GM23338 (cell line): ENCODE results near the gene NAALADL2. TPM values are rescaled to one million over a fixed set of nuclear protein-coding genes. Genes with fewer than 3 reads are reported as not detected.

Source experiments
- ATAC-seq: fragments of 200-7000 bp; cut with Tn5 transposase; 3 replicates; pipeline ENCODE4 v1.9.1; 2020
- DNase-seq: peaks from one replicate; pipeline ENCODE4 v3.0.0-alpha.2; 2015; ENCODE audit warnings: low spot score
- H2AFZ ChIP-seq: fragments of 200-600 bp; sonication (generic); 2 replicates; pipeline ENCODE4 v1.8.0; 2016; ENCODE audit warnings: antibody characterized with exemption, mild to moderate bottlenecking, moderate library complexity
- H3F3A ChIP-seq: fragments of 200-600 bp; sonication (generic); replicated peaks from 2 replicates; pipeline ENCODE4 v1.8.0; 2017; ENCODE audit warnings: antibody characterized with exemption, mixed run types, low read depth
- H3K27ac ChIP-seq: fragments of 200-600 bp; sonication (generic); 2 replicates; pipeline ENCODE4 v1.6.1; 2016; ENCODE audit warnings: low read depth
- H3K27me3 ChIP-seq: fragments of 200-600 bp; sonication (generic); 2 replicates; pipeline ENCODE4 v1.8.0; 2016; ENCODE audit warnings: mild to moderate bottlenecking, mixed run types, moderate library complexity; ENCODE audit not compliant: insufficient read depth
- H3K36me3 ChIP-seq: fragments of 200-600 bp; sonication (generic); 2 replicates; pipeline ENCODE4 v1.8.0; 2016; ENCODE audit warnings: mild to moderate bottlenecking; ENCODE audit not compliant: insufficient read depth
- H3K4me1 ChIP-seq: fragments of 200-600 bp; sonication (generic); 2 replicates; pipeline ENCODE4 v1.8.0; 2016; ENCODE audit warnings: mild to moderate bottlenecking, moderate library complexity; ENCODE audit not compliant: insufficient read depth
- H3K4me2 ChIP-seq: fragments of 200-600 bp; sonication (generic); 2 replicates; pipeline ENCODE4 v1.7.1; 2017; ENCODE audit warnings: mixed run types
- H3K4me3 ChIP-seq: fragments of 200-600 bp; sonication (generic); 2 replicates; pipeline ENCODE4 v1.6.1; 2016; ENCODE audit warnings: mixed run types
- H3K79me2 ChIP-seq: fragments of 200-600 bp; sonication (generic); replicated peaks from 2 replicates; pipeline ENCODE4 v1.8.0; 2017; ENCODE audit warnings: mild to moderate bottlenecking; ENCODE audit not compliant: insufficient read depth
- H3K9me2 ChIP-seq: fragments of 200-600 bp; sonication (generic); 2 replicates; pipeline ENCODE4 v1.8.0; 2017; ENCODE audit not compliant: insufficient read depth
- H4K20me1 ChIP-seq: fragments of 200-600 bp; sonication (generic); replicated peaks from 2 replicates; pipeline ENCODE4 v1.8.0; 2017; ENCODE audit warnings: mild to moderate bottlenecking; ENCODE audit not compliant: insufficient read depth
- H3K27ac Mint-ChIP-seq: 2 replicates; pipeline ENCODE4 v1.8.0; 2020; ENCODE audit warnings: inconsistent platforms, mild to moderate bottlenecking, moderate library complexity, mixed read lengths
- H3K27me3 Mint-ChIP-seq: 3 replicates; pipeline ENCODE4 v1.8.0; 2022; ENCODE audit warnings: low read depth, mild to moderate bottlenecking, moderate library complexity, mixed read lengths, inconsistent platforms; ENCODE audit not compliant: insufficient read depth, poor library complexity
- H3K36me3 Mint-ChIP-seq: 3 replicates; pipeline ENCODE4 v1.8.0; 2021; ENCODE audit warnings: low read depth, mild to moderate bottlenecking, inconsistent platforms, moderate library complexity, mixed read lengths
- H3K4me1 Mint-ChIP-seq: 3 replicates; pipeline ENCODE4 v1.8.0; 2020; ENCODE audit warnings: mild to moderate bottlenecking, inconsistent platforms, mixed read lengths
- H3K4me3 Mint-ChIP-seq: 3 replicates; pipeline ENCODE4 v1.8.0; 2021; ENCODE audit warnings: moderate library complexity, mild to moderate bottlenecking, inconsistent platforms, mixed read lengths
- H3K9me3 Mint-ChIP-seq: 3 replicates; pipeline ENCODE4 v1.8.0; 2020; ENCODE audit warnings: moderate library complexity, mild to moderate bottlenecking, inconsistent platforms, mixed read lengths
- CTCF ChIP-seq, 2 experiments: fragments of 200-600 bp in 1 of 2; sonication (generic) in 1 of 2; conservative IDR thresholded peaks; 2 replicates each; pipeline versions ENCODE4 v1.5.1 to v1.6.1; 2016 to 2017; ENCODE audit warnings: antibody characterized with exemption in 2 of 2, low read depth in 2 of 2, mild to moderate bottlenecking in 2 of 2, moderate library complexity in 1 of 2
- ETS1 ChIP-seq: IDR thresholded peaks from 2 replicates; pipeline ENCODE4 v1.6.1; 2016; ENCODE audit warnings: antibody characterized with exemption
- EZH2 ChIP-seq: fragments of 200-600 bp; sonication (generic); IDR thresholded peaks from one replicate; pipeline ENCODE4 v1.8.0; 2017; ENCODE audit warnings: antibody characterized with exemption, mild to moderate bottlenecking, low read depth; ENCODE audit not compliant: unreplicated experiment
- NANOG ChIP-seq: IDR thresholded peaks from 2 replicates; pipeline ENCODE4 v1.6.1; 2016; ENCODE audit warnings: antibody characterized with exemption, borderline replicate concordance
- REST ChIP-seq: IDR thresholded peaks from one replicate; pipeline ENCODE4 v1.6.1; 2018; ENCODE audit warnings: antibody characterized with exemption; ENCODE audit not compliant: unreplicated experiment
- ZNF331 ChIP-seq: fragments of 250-450 bp; sonication (Bioruptor Pico); IDR thresholded peaks from 2 replicates; pipeline ENCODE4 v1.5.0; 2020; ENCODE audit warnings: low read depth, mild to moderate bottlenecking, moderate library complexity
- ZNF462 ChIP-seq: fragments of 250-450 bp; sonication (Bioruptor Pico); IDR thresholded peaks from 2 replicates; pipeline ENCODE4 v1.5.0; 2020; ENCODE audit warnings: mild to moderate bottlenecking, moderate library complexity
- polyA plus RNA-seq: library from polyadenylated mRNA; unstranded; fragments of >200 nt; fragmentation: Nextera tagmentation; extraction: Ambion mirVana; gene quantifications from 2 replicates; pipeline ENCODE4 v1.2.1, GENCODE V29; 2016
- total RNA-seq: library from RNA; depleted of rRNA; stranded (reverse); fragments of >200 nt; shearing (Covaris generic); gene quantifications from 2 replicates; pipeline ENCODE4 v1.2.3, GENCODE V29; 2014

Gene NAALADL2
- total and polyA plus RNA-seq, 2 experiments from 2014 or later: 1.6 to 2.6 TPM

GRCh38 chr3:175679568-175679967, 820.4 kb downstream of the NAALADL2 start:
- no peak overlapping the region for H2AFZ ChIP-seq
- 0 out of 2 replicates have a peak, but pooled peaks cover 4% of the 10 kb centered on the region for H3K36me3 ChIP-seq
- H3K36me3 Mint-ChIP-seq: peaks cover 8% of the 10 kb centered on the region; the same call in 2 of the 3 replicates
- H3K4me1 ChIP-seq: no peaks in the 10 kb centered on the region
- no peaks in the 10 kb centered on the region for H3F3A ChIP-seq
- no peaks in the 10 kb centered on the region for H4K20me1 ChIP-seq
- TF ChIP-seq CTCF (conservative IDR thresholded peaks at IDR 0.05; ENCODE audit: low read depth in 2 of 2) (no peak), REST (no peak), ETS1 (no peak), EZH2 (no peak), NANOG (no peak), ZNF331 (CRISPR knock-in tag) (no peak)
- peaks cover 3% of the 10 kb centered on the region for H3K27me3 Mint-ChIP-seq
- ATAC-seq: no peak
- no peak overlapping the region for H3K4me3 Mint-ChIP-seq
- H3K27ac ChIP-seq: no peak overlapping the region
- DNase-seq: no peak
- H3K4me2 ChIP-seq: no peak overlapping the region
- H3K27ac Mint-ChIP-seq: no peak overlapping the region
- H3K79me2 ChIP-seq: no peaks in the 10 kb centered on the region
- H3K9me3 Mint-ChIP-seq: peaks cover 12% of the 10 kb centered on the region; the same call in 2 of the 3 replicates
- H3K27me3 ChIP-seq: no peaks in the 10 kb centered on the region
- no peaks in the 10 kb centered on the region for H3K9me2 ChIP-seq
- no peak overlapping the region for H3K4me3 ChIP-seq
- H3K4me1 Mint-ChIP-seq: no peaks in the 10 kb centered on the region

- Histone ChIP-seq H3K79me2 (no peaks in the 10 kb centered on the region), H3K36me3 (no peaks in the 10 kb centered on the region), H2AFZ (no peak overlapping the region), H3K4me2 (no peak overlapping the region), H3K4me3 (no peak overlapping the region), H3F3A (no peaks in the 10 kb centered on the region), H3K4me1 (no peaks in the 10 kb centered on the region), H3K9me2 (peaks cover 4% of the 10 kb centered on the region; the same call in 1 of the 2 replicates), H3K27ac (no peak overlapping the region), H3K27me3 (no peaks in the 10 kb centered on the region), H4K20me1 (no peaks in the 10 kb centered on the region)
- DNase-seq (no peak), ATAC-seq (no peak)
- Mint-ChIP-seq H3K27me3 (no peaks in the 10 kb centered on the region), H3K9me3 (no peaks in the 10 kb centered on the region), H3K27ac (no peak overlapping the region), H3K4me1 (no peaks in the 10 kb centered on the region), H3K36me3 (no peaks in the 10 kb centered on the region), H3K4me3 (no peak overlapping the region)
- TF ChIP-seq ZNF462 (CRISPR knock-in tag) (no peak), ZNF331 (CRISPR knock-in tag) (no peak), ETS1 (no peak), NANOG (no peak)
Measured at GRCh38 chr3:175692256-175692655, 833.1 kb downstream of the NAALADL2 start.
